GM23338 (cell line): ENCODE data around the gene CA12. TPM values are rescaled to one million over a fixed set of nuclear protein-coding genes. Genes with fewer than 3 reads are reported as not detected.

Experiments
- ATAC-seq: fragments of 200-7000 bp; cut with Tn5 transposase; 3 replicates; pipeline ENCODE4 v1.9.1; 2020
- DNase-seq: peaks from one replicate; pipeline ENCODE4 v3.0.0-alpha.2; 2015; ENCODE audit warnings: low spot score
- H2AFZ ChIP-seq: fragments of 200-600 bp; sonication (generic); 2 replicates; pipeline ENCODE4 v1.8.0; 2016; ENCODE audit warnings: antibody characterized with exemption, mild to moderate bottlenecking, moderate library complexity
- H3F3A ChIP-seq: fragments of 200-600 bp; sonication (generic); replicated peaks from 2 replicates; pipeline ENCODE4 v1.8.0; 2017; ENCODE audit warnings: antibody characterized with exemption, mixed run types, low read depth
- H3K27ac ChIP-seq: fragments of 200-600 bp; sonication (generic); 2 replicates; pipeline ENCODE4 v1.6.1; 2016; ENCODE audit warnings: low read depth
- H3K27me3 ChIP-seq: fragments of 200-600 bp; sonication (generic); 2 replicates; pipeline ENCODE4 v1.8.0; 2016; ENCODE audit warnings: mild to moderate bottlenecking, mixed run types, moderate library complexity; ENCODE audit not compliant: insufficient read depth
- H3K36me3 ChIP-seq: fragments of 200-600 bp; sonication (generic); 2 replicates; pipeline ENCODE4 v1.8.0; 2016; ENCODE audit warnings: mild to moderate bottlenecking; ENCODE audit not compliant: insufficient read depth
- H3K4me1 ChIP-seq: fragments of 200-600 bp; sonication (generic); 2 replicates; pipeline ENCODE4 v1.8.0; 2016; ENCODE audit warnings: mild to moderate bottlenecking, moderate library complexity; ENCODE audit not compliant: insufficient read depth
- H3K4me2 ChIP-seq: fragments of 200-600 bp; sonication (generic); 2 replicates; pipeline ENCODE4 v1.7.1; 2017; ENCODE audit warnings: mixed run types
- H3K4me3 ChIP-seq: fragments of 200-600 bp; sonication (generic); 2 replicates; pipeline ENCODE4 v1.6.1; 2016; ENCODE audit warnings: mixed run types
- H3K79me2 ChIP-seq: fragments of 200-600 bp; sonication (generic); replicated peaks from 2 replicates; pipeline ENCODE4 v1.8.0; 2017; ENCODE audit warnings: mild to moderate bottlenecking; ENCODE audit not compliant: insufficient read depth
- H3K9me2 ChIP-seq: fragments of 200-600 bp; sonication (generic); 2 replicates; pipeline ENCODE4 v1.8.0; 2017; ENCODE audit not compliant: insufficient read depth
- H4K20me1 ChIP-seq: fragments of 200-600 bp; sonication (generic); replicated peaks from 2 replicates; pipeline ENCODE4 v1.8.0; 2017; ENCODE audit warnings: mild to moderate bottlenecking; ENCODE audit not compliant: insufficient read depth
- H3K27ac Mint-ChIP-seq: 2 replicates; pipeline ENCODE4 v1.8.0; 2020; ENCODE audit warnings: inconsistent platforms, mild to moderate bottlenecking, moderate library complexity, mixed read lengths
- H3K27me3 Mint-ChIP-seq: 3 replicates; pipeline ENCODE4 v1.8.0; 2022; ENCODE audit warnings: low read depth, mild to moderate bottlenecking, moderate library complexity, mixed read lengths, inconsistent platforms; ENCODE audit not compliant: insufficient read depth, poor library complexity
- H3K36me3 Mint-ChIP-seq: 3 replicates; pipeline ENCODE4 v1.8.0; 2021; ENCODE audit warnings: low read depth, mild to moderate bottlenecking, inconsistent platforms, moderate library complexity, mixed read lengths
- H3K4me1 Mint-ChIP-seq: 3 replicates; pipeline ENCODE4 v1.8.0; 2020; ENCODE audit warnings: mild to moderate bottlenecking, inconsistent platforms, mixed read lengths
- H3K4me3 Mint-ChIP-seq: 3 replicates; pipeline ENCODE4 v1.8.0; 2021; ENCODE audit warnings: moderate library complexity, mild to moderate bottlenecking, inconsistent platforms, mixed read lengths
- H3K9me3 Mint-ChIP-seq: 3 replicates; pipeline ENCODE4 v1.8.0; 2020; ENCODE audit warnings: moderate library complexity, mild to moderate bottlenecking, inconsistent platforms, mixed read lengths
- CTCF ChIP-seq, 2 experiments: fragments of 200-600 bp in 1 of 2; sonication (generic) in 1 of 2; conservative IDR thresholded peaks; 2 replicates each; pipeline versions ENCODE4 v1.5.1 to v1.6.1; 2016 to 2017; ENCODE audit warnings: antibody characterized with exemption in 2 of 2, low read depth in 2 of 2, mild to moderate bottlenecking in 2 of 2, moderate library complexity in 1 of 2
- EZH2 ChIP-seq: fragments of 200-600 bp; sonication (generic); IDR thresholded peaks from one replicate; pipeline ENCODE4 v1.8.0; 2017; ENCODE audit warnings: antibody characterized with exemption, mild to moderate bottlenecking, low read depth; ENCODE audit not compliant: unreplicated experiment
- EZH2phosphoT487 ChIP-seq: fragments of 200-600 bp; sonication (generic); IDR thresholded peaks from one replicate; pipeline ENCODE4 v1.8.1; 2018; ENCODE audit warnings: antibody characterized with exemption; ENCODE audit not compliant: unreplicated experiment
- JUNB ChIP-seq: IDR thresholded peaks from one replicate; pipeline ENCODE4 v1.6.1; 2016; ENCODE audit warnings: antibody characterized with exemption; ENCODE audit not compliant: unreplicated experiment
- NANOG ChIP-seq: IDR thresholded peaks from 2 replicates; pipeline ENCODE4 v1.6.1; 2016; ENCODE audit warnings: antibody characterized with exemption, borderline replicate concordance
- REST ChIP-seq: IDR thresholded peaks from one replicate; pipeline ENCODE4 v1.6.1; 2018; ENCODE audit warnings: antibody characterized with exemption; ENCODE audit not compliant: unreplicated experiment
- STAT1 ChIP-seq: IDR thresholded peaks from one replicate; pipeline ENCODE4 v1.6.1; 2016; ENCODE audit warnings: antibody characterized with exemption; ENCODE audit not compliant: unreplicated experiment
- ZNF114 ChIP-seq: fragments of 250-450 bp; sonication (Bioruptor Pico); IDR thresholded peaks from 2 replicates; pipeline ENCODE4 v1.5.0; 2020; ENCODE audit warnings: mild to moderate bottlenecking, moderate library complexity
- ZNF462 ChIP-seq: fragments of 250-450 bp; sonication (Bioruptor Pico); IDR thresholded peaks from 2 replicates; pipeline ENCODE4 v1.5.0; 2020; ENCODE audit warnings: mild to moderate bottlenecking, moderate library complexity
- polyA plus RNA-seq: library from polyadenylated mRNA; unstranded; fragments of >200 nt; fragmentation: Nextera tagmentation; extraction: Ambion mirVana; gene quantifications from 2 replicates; pipeline ENCODE4 v1.2.1, GENCODE V29; 2016
- total RNA-seq: library from RNA; depleted of rRNA; stranded (reverse); fragments of >200 nt; shearing (Covaris generic); gene quantifications from 2 replicates; pipeline ENCODE4 v1.2.3, GENCODE V29; 2014

Gene CA12
- total and polyA plus RNA-seq, 2 experiments from 2014 or later: 2.9 to 5.2 TPM

- no peak for ATAC-seq
- H3K4me3 ChIP-seq: no peak overlapping the region
- no peaks in the 10 kb centered on the region for H3K36me3 ChIP-seq
- H3K27ac ChIP-seq: no peak overlapping the region
- no peaks in the 10 kb centered on the region for H3K9me3 Mint-ChIP-seq
- no peak overlapping the region for H3K4me3 Mint-ChIP-seq
- H3K79me2 ChIP-seq: no peaks in the 10 kb centered on the region
- H2AFZ ChIP-seq: no peak overlapping the region
- no peak overlapping the region for H3K4me2 ChIP-seq
- peaks cover 27% of the 10 kb centered on the region for H3K4me1 ChIP-seq
- TF ChIP-seq NANOG (no peak), ZNF114 (CRISPR knock-in tag) (no peak), EZH2 (no peak), CTCF (conservative IDR thresholded peaks at IDR 0.05; ENCODE audit: low read depth in 2 of 2) (no peak), JUNB (no peak), REST (no peak), EZH2phosphoT487 (no peak), STAT1 (no peak), ZNF462 (CRISPR knock-in tag) (no peak)
- peaks cover 2% of the 10 kb centered on the region for H3K27me3 Mint-ChIP-seq
- peaks cover 36% of the 10 kb centered on the region for H3K4me1 Mint-ChIP-seq
- no peaks in the 10 kb centered on the region for H3F3A ChIP-seq
- H3K27me3 ChIP-seq: no peaks in the 10 kb centered on the region
- peaks cover 4% of the 10 kb centered on the region; the same call in 1 of the 2 replicates for H3K9me2 ChIP-seq
- no peaks in the 10 kb centered on the region; the same call in 2 of the 3 replicates for H3K36me3 Mint-ChIP-seq
- no peak for DNase-seq
- H3K27ac Mint-ChIP-seq: no peak overlapping the region
- H4K20me1 ChIP-seq: no peaks in the 10 kb centered on the region
These were observed 44.6 kb downstream of the CA12 start for GRCh38 chr15:63337046-63337445.
